ENCODE data around the gene PCSK7.
A peak's percentile ranks its signal among the peaks of the same experiment; 100 is the strongest.

PCSK7 gene

GRCh38 chr11:117197516-117198456 is 34.1 kb downstream of the PCSK7 start:
- TF ChIP-seq SP1 (IDR thresholded peaks at IDR 0.05) (no peak), BHLHE40 (IDR thresholded peaks at IDR 0.05; ENCODE audit: borderline replicate concordance) (no peak), LEF1 (IDR thresholded peaks at IDR 0.05; ENCODE audit: borderline replicate concordance) (no peak), ARNT (IDR thresholded peaks at IDR 0.05) (no peak), ZNF384 (IDR thresholded peaks at IDR 0.05) (no peak), FOXA1 (IDR thresholded peaks at IDR 0.05) (no peak), HDGF (IDR thresholded peaks at IDR 0.05; ENCODE audit: borderline replicate concordance) (no peak), NFRKB (IDR thresholded peaks at IDR 0.05) (no peak), FOXM1 (IDR thresholded peaks at IDR 0.05; ENCODE audit: borderline replicate concordance) (no peak), ELF4 (IDR thresholded peaks at IDR 0.05) (no peak), TARDBP (IDR thresholded peaks at IDR 0.05) (no peak), PKNOX1 (IDR thresholded peaks at IDR 0.05) (no peak), CTBP1 (IDR thresholded peaks at IDR 0.05; ENCODE audit: borderline replicate concordance) (no peak), FOXK2 (IDR thresholded peaks at IDR 0.05) (no peak), SUZ12 (IDR thresholded peaks at IDR 0.05) (no peak), L3MBTL2 (conservative IDR thresholded peaks at IDR 0.05) (no peak)
- ChIA-PET POLR2A (no interaction called here), CTCF (no interaction called here)
- peak; percentile 62 for DNase-seq (ENCODE audit: extremely low spot score)

- ChIA-PET POLR2A (no interaction called here), CTCF (interaction anchor here (0.5 kb wide), 1 partner anchor 39 kb away, joined by 3 read pairs; no protein-coding TSS in a partner anchor)
- TF ChIP-seq SUZ12 (IDR thresholded peaks at IDR 0.05) (no peak), NFRKB (IDR thresholded peaks at IDR 0.05) (no peak), FOXM1 (IDR thresholded peaks at IDR 0.05; ENCODE audit: borderline replicate concordance) (no peak), BHLHE40 (IDR thresholded peaks at IDR 0.05; ENCODE audit: borderline replicate concordance) (no peak), SP1 (IDR thresholded peaks at IDR 0.05) (no peak), TARDBP (IDR thresholded peaks at IDR 0.05) (no peak), FOXK2 (IDR thresholded peaks at IDR 0.05) (no peak), FOXA1 (IDR thresholded peaks at IDR 0.05) (no peak), PKNOX1 (IDR thresholded peaks at IDR 0.05) (no peak), ZNF384 (IDR thresholded peaks at IDR 0.05) (no peak), ARNT (IDR thresholded peaks at IDR 0.05) (no peak), L3MBTL2 (conservative IDR thresholded peaks at IDR 0.05) (no peak), LEF1 (IDR thresholded peaks at IDR 0.05; ENCODE audit: borderline replicate concordance) (no peak), HDGF (IDR thresholded peaks at IDR 0.05; ENCODE audit: borderline replicate concordance) (no peak), CTBP1 (IDR thresholded peaks at IDR 0.05; ENCODE audit: borderline replicate concordance) (no peak), ELF4 (IDR thresholded peaks at IDR 0.05) (no peak)
- no peak for DNase-seq (ENCODE audit: extremely low spot score)
These were observed 34.9 kb downstream of the PCSK7 start for GRCh38 chr11:117197006-117197405.

- no peak for DNase-seq (ENCODE audit: extremely low spot score)
- ChIA-PET CTCF (interaction anchor here (1.1 to 1.2 kb wide), 2 partner anchors 31 to 36 kb away, joined by 4 to 5 read pairs; partner anchors contain the start of gene PCSK7), POLR2A (interaction anchor here (1.1 kb wide), 1 partner anchor 15 kb away, joined by 3 read pairs; no protein-coding TSS in a partner anchor)
- TF ChIP-seq FOXK2 (IDR thresholded peaks at IDR 0.05) (no peak), SUZ12 (IDR thresholded peaks at IDR 0.05) (no peak), SP1 (IDR thresholded peaks at IDR 0.05) (no peak), LEF1 (IDR thresholded peaks at IDR 0.05; ENCODE audit: borderline replicate concordance) (no peak), TARDBP (IDR thresholded peaks at IDR 0.05) (no peak), NFRKB (IDR thresholded peaks at IDR 0.05) (no peak), ELF4 (IDR thresholded peaks at IDR 0.05) (no peak), FOXM1 (IDR thresholded peaks at IDR 0.05; ENCODE audit: borderline replicate concordance) (no peak)
These were observed 36.1 kb downstream of the PCSK7 start for GRCh38 chr11:117195761-117196160.

- ChIA-PET CTCF (interaction anchor here (1.1 to 1.5 kb wide), 2 partner anchors 32 to 360 kb away, joined by 3 to 5 read pairs; no protein-coding TSS in a partner anchor), POLR2A (interaction anchor here (1.0 to 1.1 kb wide), 2 partner anchors 9 to 14 kb away, joined by 3 read pairs; no protein-coding TSS in a partner anchor)
- TF ChIP-seq NFRKB (IDR thresholded peaks at IDR 0.05) (no peak), BHLHE40 (IDR thresholded peaks at IDR 0.05; ENCODE audit: borderline replicate concordance) (no peak)
- no peak for DNase-seq (ENCODE audit: extremely low spot score)
These were observed 36.6 kb downstream of the PCSK7 start for GRCh38 chr11:117195258-117195657.

- TF ChIP-seq ELF4 (IDR thresholded peaks at IDR 0.05) (no peak), FOXK2 (IDR thresholded peaks at IDR 0.05) (no peak), FOXM1 (IDR thresholded peaks at IDR 0.05; ENCODE audit: borderline replicate concordance) (no peak), ZNF384 (IDR thresholded peaks at IDR 0.05) (no peak), SP1 (IDR thresholded peaks at IDR 0.05) (no peak), LEF1 (IDR thresholded peaks at IDR 0.05; ENCODE audit: borderline replicate concordance) (no peak), SUZ12 (IDR thresholded peaks at IDR 0.05) (no peak), NFRKB (IDR thresholded peaks at IDR 0.05) (no peak), HDGF (IDR thresholded peaks at IDR 0.05; ENCODE audit: borderline replicate concordance) (no peak), FOXA1 (IDR thresholded peaks at IDR 0.05) (no peak), L3MBTL2 (conservative IDR thresholded peaks at IDR 0.05) (no peak), CTBP1 (IDR thresholded peaks at IDR 0.05; ENCODE audit: borderline replicate concordance) (no peak)
- POLR2A ChIA-PET: interaction anchor here (1.0 kb wide), 1 partner anchor 8 kb away, joined by 3 read pairs; no protein-coding TSS in a partner anchor
- CTCF ChIA-PET: interaction anchor here (0.5 to 1.5 kb wide), 2 partner anchors 359 to 1662 kb away, joined by 3 read pairs; no protein-coding TSS in a partner anchor
- no peak for DNase-seq (ENCODE audit: extremely low spot score)
These were observed 37.6 kb downstream of the PCSK7 start for GRCh38 chr11:117194267-117194666.
